GM12878 (cell line): ENCODE measurements around the gene SERPINB13. TPM values are rescaled to one million over a fixed set of nuclear protein-coding genes. Genes with fewer than 3 reads are reported as not detected.

Source experiments
- ATAC-seq: fragments of 200-7000 bp; cut with Tn5 transposase; 3 replicates; pipeline ENCODE4 v1.9.1; 2020; ENCODE audit warnings: mild to moderate bottlenecking, moderate library complexity
- BruUV-seq: library from RNA; stranded (reverse); fragments of 400-500 nt; replicated peaks from 2 replicates; lab custom pipeline; 2021; lab: Mats Ljungman, UMichigan
- CTCF ChIA-PET: fragments of 300-600 bp; sonication (Branson Sonifier 250); formaldehyde crosslinking; extraction: SDS; loops from one replicate; lab custom pipeline; 2021; ENCODE audit warnings: inconsistent platforms; lab: Yijun Ruan, JAX
- POLR2A ChIA-PET: fragments of 350-600 bp; formaldehyde crosslinking; extraction: SDS; loops from one replicate; lab custom pipeline; 2021; ENCODE audit warnings: inconsistent platforms; lab: Charles Lee
- RAD21 ChIA-PET: fragments of 300-600 bp; sonication (Branson Sonifier 250); formaldehyde crosslinking; loops from one replicate; lab custom pipeline; 2023; ENCODE audit warnings: antibody characterized with exemption; ENCODE audit not compliant: unreplicated experiment; lab: Charles Lee
- SMC1A ChIA-PET: fragments of 300-600 bp; sonication (Branson Sonifier 250); formaldehyde crosslinking; loops from one replicate; lab custom pipeline; 2023; ENCODE audit not compliant: unreplicated experiment, uncharacterized antibody; lab: Charles Lee
- DNase-seq: peaks from one replicate; pipeline ENCODE4 v3.0.0-alpha.2; 2011; ENCODE audit warnings: low read depth, low spot score
- FAIRE-seq: peaks from 3 replicates; lab custom pipeline; 2011; peaks lifted over from hg19 to GRCh38; lab: Jason Lieb, UNC
- H2AFZ ChIP-seq: 2 replicates; pipeline ENCODE4 v1.6.0; 2011; ENCODE audit warnings: low read depth, low read length, control low read depth; ENCODE audit not compliant: control insufficient read depth
- H3K27ac ChIP-seq: 2 replicates; pipeline ENCODE4 v1.5.1; 2011; ENCODE audit warnings: control low read depth; ENCODE audit not compliant: control insufficient read depth, insufficient read depth
- H3K27me3 ChIP-seq, 2 experiments: replicated peaks in 1 of 2; 2 replicates each; pipeline versions ENCODE4 v1.6.0 to v1.6.1; 2011; ENCODE audit warnings: low read length in 1 of 2; ENCODE audit not compliant: control insufficient read depth in 2 of 2, insufficient read depth in 2 of 2
- H3K36me3 ChIP-seq, 2 experiments: 2 replicates each; pipeline ENCODE4 v1.5.1; 2011; ENCODE audit warnings: low read length in 1 of 2; ENCODE audit not compliant: control insufficient read depth in 2 of 2, insufficient read depth in 2 of 2
- H3K4me1 ChIP-seq: 2 replicates; pipeline ENCODE4 v1.6.1; 2011; ENCODE audit warnings: mild to moderate bottlenecking, low read length, moderate library complexity, mixed read lengths; ENCODE audit not compliant: control insufficient read depth, insufficient read depth
- H3K4me2 ChIP-seq: 2 replicates; pipeline ENCODE4 v1.6.0; 2011; ENCODE audit warnings: control low read depth; ENCODE audit not compliant: control insufficient read depth, insufficient read depth
- H3K4me3 ChIP-seq: fragments of 200-600 bp; sonication (generic); 2 replicates; pipeline ENCODE4 v1.5.1; 2016
- H3K79me2 ChIP-seq: 2 replicates; pipeline ENCODE4 v1.6.0; 2011; ENCODE audit warnings: low read length; ENCODE audit not compliant: control insufficient read depth, insufficient read depth
- H3K9ac ChIP-seq: 2 replicates; pipeline ENCODE4 v1.8.0; 2011; ENCODE audit warnings: low read length, control low read depth, mixed read lengths; ENCODE audit not compliant: control insufficient read depth, insufficient read depth
- H3K9me3 ChIP-seq: replicated peaks from 3 replicates; pipeline ENCODE4 v1.5.1; 2011; ENCODE audit warnings: mild to moderate bottlenecking, low read length; ENCODE audit not compliant: control insufficient read depth, insufficient read depth
- H4K20me1 ChIP-seq: 2 replicates; pipeline ENCODE4 v1.6.0; 2011; ENCODE audit not compliant: control insufficient read depth, insufficient read depth
- ATF7 ChIP-seq: fragments of 450-650 bp; IDR thresholded peaks from 2 replicates; pipeline ENCODE4 v1.6.1; 2016; ENCODE audit warnings: low read depth, mild to moderate bottlenecking
- BRCA1 ChIP-seq: IDR thresholded peaks from 2 replicates; pipeline ENCODE4 v1.6.1; 2011; ENCODE audit warnings: low read depth, low read length, improper control_type of control experiment
- EED ChIP-seq: sonication (generic); IDR thresholded peaks from 2 replicates; pipeline ENCODE4 v1.6.1; 2016; ENCODE audit warnings: antibody characterized with exemption, low read depth
- EGR1 ChIP-seq, 2 experiments: IDR thresholded peaks; 1 replicate in 1 of 2; 2 replicates in 1 of 2; pipeline ENCODE4 v1.6.1; 2011 to 2012; ENCODE audit warnings: low read depth in 2 of 2, low read length in 2 of 2, borderline replicate concordance in 1 of 2, mild to moderate bottlenecking in 1 of 2, moderate library complexity in 1 of 2
- ESRRA ChIP-seq: IDR thresholded peaks from 2 replicates; pipeline ENCODE4 v1.6.1; 2012; ENCODE audit warnings: mild to moderate bottlenecking, low read length, improper control_type of control experiment
- FOXK2 ChIP-seq: fragments of 450-650 bp; IDR thresholded peaks from 2 replicates; pipeline ENCODE4 v1.6.1; 2017; ENCODE audit warnings: mild to moderate bottlenecking, moderate library complexity
- HDAC2 ChIP-seq: fragments of 200-600 bp; sonication (generic); IDR thresholded peaks from 2 replicates; pipeline ENCODE4 v1.6.1; 2017
- IKZF1 ChIP-seq: fragments of 450-650 bp; conservative IDR thresholded peaks from 2 replicates; pipeline ENCODE4 v1.6.1; 2017; ENCODE audit warnings: antibody characterized with exemption, mild to moderate bottlenecking
- IKZF2 ChIP-seq, 2 experiments: fragments of 450-650 bp; IDR thresholded peaks; 2 replicates each; pipeline ENCODE4 v1.6.1; 2017; ENCODE audit warnings: mild to moderate bottlenecking in 2 of 2, moderate library complexity in 2 of 2
- IRF4 ChIP-seq: IDR thresholded peaks from 2 replicates; pipeline ENCODE4 v1.6.1; 2011; ENCODE audit warnings: low read depth, low read length
- KAT2A ChIP-seq: conservative IDR thresholded peaks from 2 replicates; pipeline ENCODE4 v1.6.1; 2011; ENCODE audit warnings: low read depth, low read length; ENCODE audit not compliant: control insufficient read depth
- MYC ChIP-seq: IDR thresholded peaks from 2 replicates; pipeline ENCODE4 v1.6.1; 2011; ENCODE audit warnings: mild to moderate bottlenecking, low read length, moderate library complexity, inconsistent platforms; ENCODE audit not compliant: insufficient read depth, insufficient replicate concordance, insufficient read length, severe bottlenecking
- NR2F1 ChIP-seq: fragments of 450-650 bp; conservative IDR thresholded peaks from 2 replicates; pipeline ENCODE4 v1.6.1; 2017; ENCODE audit warnings: mild to moderate bottlenecking
- RAD51 ChIP-seq: fragments of 450-650 bp; IDR thresholded peaks from 2 replicates; pipeline ENCODE4 v1.6.1; 2016; ENCODE audit warnings: moderate library complexity, mild to moderate bottlenecking, inconsistent platforms
- RUNX3 ChIP-seq: IDR thresholded peaks from 2 replicates; pipeline ENCODE4 v1.6.1; 2012; ENCODE audit warnings: low read length, inconsistent platforms
- SREBF1 ChIP-seq: IDR thresholded peaks from 2 replicates; pipeline ENCODE4 v1.6.1; 2012; ENCODE audit warnings: mild to moderate bottlenecking, low read length
- ZNF384 ChIP-seq: IDR thresholded peaks from 2 replicates; pipeline ENCODE4 v1.6.1; 2012; ENCODE audit warnings: low read depth, mild to moderate bottlenecking, low read length, improper control_type of control experiment, borderline replicate concordance
- WGBS: methylation state at CpG from one replicate; pipeline ENCODE4 v1.1.6; 2016; ENCODE audit warnings: low lambda C conversion rate; ENCODE audit not compliant: insufficient replicate concordance, insufficient coverage; ENCODE audit errors: missing lambda C conversion rate; 5-methylcytosine and 5-hydroxymethylcytosine counted together
- in situ Hi-C: fragments of 300-500 bp; cut with MboI; formaldehyde crosslinking; loops from 9 replicates; pipeline ENCODE4 v1.14.3; 2018; ENCODE audit warnings: mixed read lengths
- intact Hi-C: fragments of 100-400 bp; cut with micrococcal nuclease; formaldehyde crosslinking; loops from one replicate; pipeline ENCODE4 v1.14.2; 2022; ENCODE audit not compliant: unreplicated experiment
- polyA plus RNA-seq, 11 experiments: library from polyadenylated mRNA; depleted of rRNA in 4 of 11; unstranded in 6 of 11; stranded (reverse) in 5 of 11; fragments of >200 nt; fragmentation: Nextera tagmentation in 4 of 11; fragmentation: Illumina TruSeq in 1 of 11; extraction: Ambion mirVana in 4 of 11; extraction: Trizol in 1 of 11; gene quantifications; 1 replicate in 1 of 11; 2 replicates in 10 of 11; pipeline versions ENCODE4 v1.2.1 to v1.2.3, GENCODE V29; 2011 to 2016; ENCODE audit warnings: inconsistent platforms in 2 of 11, missing spikeins in 2 of 11, low read depth in 1 of 11
- total RNA-seq, 4 experiments: library from RNA; depleted of rRNA in 3 of 4; stranded (reverse); fragments of >200 nt in 3 of 4; fragmentation: Illumina TruSeq in 1 of 4; extraction: Trizol in 1 of 4; gene quantifications; 2 replicates each; pipeline versions ENCODE4 v1.2.1 to v1.2.3, GENCODE V29; 2013 to 2021
- TF ChIP-seq, protein P1 (sequence below): fragments of 450-650 bp; IDR thresholded peaks from 2 replicates; pipeline ENCODE4 v1.6.1; 2016; ENCODE audit warnings: mild to moderate bottlenecking, moderate library complexity, borderline replicate concordance
- TF ChIP-seq, protein P2 (sequence below): fragments of 450-650 bp; IDR thresholded peaks from 2 replicates; pipeline ENCODE4 v1.6.1; 2018; ENCODE audit warnings: mild to moderate bottlenecking, low read depth, moderate library complexity; ENCODE audit not compliant: partially characterized antibody

SERPINB13 gene
- total and polyA plus RNA-seq, 10 of the 15 experiments (the other 5 are each of a cell fraction or from before 2014, with no cell fraction given) = not detected

DNA sequence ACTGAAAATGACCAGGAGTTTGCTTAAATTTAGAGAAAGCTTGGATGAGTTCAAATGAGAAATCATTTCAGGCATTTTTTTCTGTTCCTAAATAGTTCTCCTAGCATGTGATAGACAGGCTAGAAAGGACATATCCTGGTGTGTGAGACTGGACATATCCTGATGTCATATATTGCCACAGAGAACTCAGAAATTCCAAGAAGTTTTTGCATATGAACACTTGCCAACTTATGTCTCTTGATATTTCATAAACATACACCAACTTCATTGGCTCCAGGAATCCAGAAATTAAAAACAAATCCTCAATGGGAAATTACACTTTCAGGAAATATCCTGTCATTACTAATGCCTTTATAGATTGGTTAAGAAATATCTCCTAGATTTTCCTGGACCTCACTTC is 59.8 kb downstream of the SERPINB13 start (continued):
- TF ChIP-seq ESRRA (no peak), IKZF2 (IDR thresholded peaks at IDR 0.05) (no peak), EED (no peak), IRF4 (no peak), KAT2A (no peak), RUNX3 (no peak)
- TF ChIP-seq, protein P1, sequence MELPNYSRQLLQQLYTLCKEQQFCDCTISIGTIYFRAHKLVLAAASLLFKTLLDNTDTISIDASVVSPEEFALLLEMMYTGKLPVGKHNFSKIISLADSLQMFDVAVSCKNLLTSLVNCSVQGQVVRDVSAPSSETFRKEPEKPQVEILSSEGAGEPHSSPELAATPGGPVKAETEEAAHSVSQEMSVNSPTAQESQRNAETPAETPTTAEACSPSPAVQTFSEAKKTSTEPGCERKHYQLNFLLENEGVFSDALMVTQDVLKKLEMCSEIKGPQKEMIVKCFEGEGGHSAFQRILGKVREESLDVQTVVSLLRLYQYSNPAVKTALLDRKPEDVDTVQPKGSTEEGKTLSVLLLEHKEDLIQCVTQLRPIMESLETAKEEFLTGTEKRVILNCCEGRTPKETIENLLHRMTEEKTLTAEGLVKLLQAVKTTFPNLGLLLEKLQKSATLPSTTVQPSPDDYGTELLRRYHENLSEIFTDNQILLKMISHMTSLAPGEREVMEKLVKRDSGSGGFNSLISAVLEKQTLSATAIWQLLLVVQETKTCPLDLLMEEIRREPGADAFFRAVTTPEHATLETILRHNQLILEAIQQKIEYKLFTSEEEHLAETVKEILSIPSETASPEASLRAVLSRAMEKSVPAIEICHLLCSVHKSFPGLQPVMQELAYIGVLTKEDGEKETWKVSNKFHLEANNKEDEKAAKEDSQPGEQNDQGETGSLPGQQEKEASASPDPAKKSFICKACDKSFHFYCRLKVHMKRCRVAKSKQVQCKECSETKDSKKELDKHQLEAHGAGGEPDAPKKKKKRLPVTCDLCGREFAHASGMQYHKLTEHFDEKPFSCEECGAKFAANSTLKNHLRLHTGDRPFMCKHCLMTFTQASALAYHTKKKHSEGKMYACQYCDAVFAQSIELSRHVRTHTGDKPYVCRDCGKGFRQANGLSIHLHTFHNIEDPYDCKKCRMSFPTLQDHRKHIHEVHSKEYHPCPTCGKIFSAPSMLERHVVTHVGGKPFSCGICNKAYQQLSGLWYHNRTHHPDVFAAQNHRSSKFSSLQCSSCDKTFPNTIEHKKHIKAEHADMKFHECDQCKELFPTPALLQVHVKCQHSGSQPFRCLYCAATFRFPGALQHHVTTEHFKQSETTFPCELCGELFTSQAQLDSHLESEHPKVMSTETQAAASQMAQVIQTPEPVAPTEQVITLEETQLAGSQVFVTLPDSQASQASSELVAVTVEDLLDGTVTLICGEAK = no peak

DNA sequence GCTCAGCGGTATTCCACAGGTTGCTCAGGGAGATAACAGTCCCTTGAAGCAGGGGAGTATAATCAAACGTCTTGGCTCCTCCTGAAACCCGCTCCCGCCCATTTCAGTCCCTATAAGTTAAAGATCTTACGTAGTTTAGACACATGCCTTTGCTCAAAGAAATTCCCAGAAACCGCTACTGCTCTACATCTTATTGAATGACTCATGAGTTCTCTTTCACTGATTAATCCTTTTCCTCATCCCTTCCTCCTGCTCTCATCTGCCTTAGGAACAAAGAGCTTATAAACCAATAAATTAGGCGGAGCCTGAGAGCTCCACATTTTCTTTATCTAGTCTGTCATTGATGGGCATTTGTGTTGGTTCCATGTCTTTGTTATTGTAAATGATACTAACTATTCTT is 61.1 kb downstream of the SERPINB13 start:
- ChIA-PET POLR2A (no interaction called here), RAD21 (no interaction called here), SMC1A (no interaction called here), CTCF (no interaction called here)
- Histone ChIP-seq H3K27ac (no peak overlapping the region), H3K36me3 (no peaks in the 10 kb centered on the region), H3K4me3 (no peak overlapping the region), H3K27me3 (no peaks in the 10 kb centered on the region), H3K9ac (no peak overlapping the region), H2AFZ (no peak overlapping the region), H3K4me1 (no peaks in the 10 kb centered on the region), H3K9me3 (no peaks in the 10 kb centered on the region), H4K20me1 (no peaks in the 10 kb centered on the region), H3K4me2 (no peak overlapping the region), H3K79me2 (no peaks in the 10 kb centered on the region)
- intact Hi-C loops = no loop called here
- 28% methylated on average over 7 of the region's 7 CpGs for WGBS
- FAIRE-seq = no peak
- ATAC-seq = no peak
- DNase-seq = no peak
- in situ Hi-C loops = no loop called here
- BruUV-seq = no TSS peak
- TF ChIP-seq ZNF384 (no peak), SREBF1 (no peak), ATF7 (no peak), MYC (no peak), RAD51 (no peak), HDAC2 (no peak), BRCA1 (no peak), NR2F1 (no peak), IKZF1 (no peak), FOXK2 (no peak), EGR1 (IDR thresholded peaks at IDR 0.05; ENCODE audit: borderline replicate concordance in 1 of 2, low read depth in 2 of 2, low read length in 2 of 2) (no peak)
- TF ChIP-seq, protein P2, sequence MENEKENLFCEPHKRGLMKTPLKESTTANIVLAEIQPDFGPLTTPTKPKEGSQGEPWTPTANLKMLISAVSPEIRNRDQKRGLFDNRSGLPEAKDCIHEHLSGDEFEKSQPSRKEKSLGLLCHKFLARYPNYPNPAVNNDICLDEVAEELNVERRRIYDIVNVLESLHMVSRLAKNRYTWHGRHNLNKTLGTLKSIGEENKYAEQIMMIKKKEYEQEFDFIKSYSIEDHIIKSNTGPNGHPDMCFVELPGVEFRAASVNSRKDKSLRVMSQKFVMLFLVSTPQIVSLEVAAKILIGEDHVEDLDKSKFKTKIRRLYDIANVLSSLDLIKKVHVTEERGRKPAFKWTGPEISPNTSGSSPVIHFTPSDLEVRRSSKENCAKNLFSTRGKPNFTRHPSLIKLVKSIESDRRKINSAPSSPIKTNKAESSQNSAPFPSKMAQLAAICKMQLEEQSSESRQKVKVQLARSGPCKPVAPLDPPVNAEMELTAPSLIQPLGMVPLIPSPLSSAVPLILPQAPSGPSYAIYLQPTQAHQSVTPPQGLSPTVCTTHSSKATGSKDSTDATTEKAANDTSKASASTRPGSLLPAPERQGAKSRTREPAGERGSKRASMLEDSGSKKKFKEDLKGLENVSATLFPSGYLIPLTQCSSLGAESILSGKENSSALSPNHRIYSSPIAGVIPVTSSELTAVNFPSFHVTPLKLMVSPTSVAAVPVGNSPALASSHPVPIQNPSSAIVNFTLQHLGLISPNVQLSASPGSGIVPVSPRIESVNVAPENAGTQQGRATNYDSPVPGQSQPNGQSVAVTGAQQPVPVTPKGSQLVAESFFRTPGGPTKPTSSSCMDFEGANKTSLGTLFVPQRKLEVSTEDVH = no peak
